IMR-90 (cell line): ENCODE results near the gene HERC6. TPM values are rescaled to one million over a fixed set of nuclear protein-coding genes. Genes with fewer than 3 reads are reported as not detected.

Source experiments
- ATAC-seq: fragments of 200-7000 bp; cut with Tn5 transposase; 2 replicates; pipeline ENCODE4 v1.9.1; 2020; ENCODE audit warnings: low read depth, mild to moderate bottlenecking, moderate library complexity
- Bru-seq: library from RNA; stranded (reverse); fragments of 400-500 nt; gene quantifications from one replicate; lab custom pipeline; 2021; lab: Mats Ljungman, UMichigan
- BruChase-seq, 2 experiments: library from RNA; stranded (reverse); fragments of 400-500 nt; gene quantifications; one replicate each; lab custom pipeline; 2021; lab: Mats Ljungman, UMichigan
- BruUV-seq: library from RNA; stranded (reverse); fragments of 400-500 nt; replicated peaks from 2 replicates; lab custom pipeline; 2021; lab: Mats Ljungman, UMichigan
- CTCF ChIA-PET: fragments of 300-600 bp; formaldehyde crosslinking; extraction: SDS; loops from one replicate; lab custom pipeline; 2021; ENCODE audit warnings: antibody characterized with exemption; lab: Yijun Ruan, JAX
- POLR2A ChIA-PET: fragments of 300-600 bp; sonication (Branson Sonifier 250); formaldehyde crosslinking; loops from one replicate; lab custom pipeline; 2022; ENCODE audit warnings: antibody characterized with exemption; ENCODE audit not compliant: unreplicated experiment; lab: Charles Lee
- DNase-seq: peaks from one replicate; pipeline ENCODE4 v3.0.0; 2013
- H2AFZ ChIP-seq: replicated peaks from 2 replicates; pipeline ENCODE3; 2013; ENCODE audit warnings: low read length, mild to moderate bottlenecking; ENCODE audit not compliant: poor library complexity
- H2AK5ac ChIP-seq: 2 replicates; pipeline ENCODE4 v1.6.1; 2013; ENCODE audit warnings: low read depth, low read length, inconsistent platforms
- H2AK9ac ChIP-seq: replicated peaks from 2 replicates; pipeline ENCODE3; 2013; ENCODE audit warnings: mild to moderate bottlenecking, low read depth, low read length, moderate library complexity; ENCODE audit not compliant: poor library complexity
- H2BK120ac ChIP-seq: 2 replicates; pipeline ENCODE4 v1.6.1; 2013; ENCODE audit warnings: low read depth, low read length, inconsistent platforms
- H2BK15ac ChIP-seq: 3 replicates; pipeline ENCODE4 v1.6.1; 2013; ENCODE audit warnings: low read depth, low read length, inconsistent platforms
- H2BK20ac ChIP-seq: 2 replicates; pipeline ENCODE4 v1.6.1; 2013; ENCODE audit warnings: low read depth, mild to moderate bottlenecking, inconsistent platforms, low read length, moderate library complexity
- H2BK5ac ChIP-seq: 2 replicates; pipeline ENCODE4 v1.6.1; 2013; ENCODE audit warnings: mild to moderate bottlenecking, low read depth, low read length, inconsistent platforms; ENCODE audit not compliant: poor library complexity, severe bottlenecking
- H3K14ac ChIP-seq: replicated peaks from 2 replicates; pipeline ENCODE4 v1.6.1; 2013; ENCODE audit warnings: low read depth, low read length, inconsistent platforms
- H3K18ac ChIP-seq: 2 replicates; pipeline ENCODE4 v1.6.1; 2013; ENCODE audit warnings: low read depth, low read length, control low read depth
- H3K23ac ChIP-seq: 2 replicates; pipeline ENCODE4 v1.6.1; 2013; ENCODE audit warnings: low read depth, low read length, inconsistent platforms
- H3K27ac ChIP-seq: 2 replicates; pipeline ENCODE4 v1.5.1; 2013; ENCODE audit warnings: mild to moderate bottlenecking, control low read depth, low read length; ENCODE audit not compliant: insufficient read depth
- H3K27me3 ChIP-seq: 2 replicates; pipeline ENCODE4 v1.6.1; 2013; ENCODE audit warnings: low read length; ENCODE audit not compliant: control insufficient read depth, insufficient read depth
- H3K36me3 ChIP-seq: 2 replicates; pipeline ENCODE4 v1.6.1; 2013; ENCODE audit warnings: low read length, mixed read lengths; ENCODE audit not compliant: control insufficient read depth, insufficient read depth
- H3K4ac ChIP-seq: 2 replicates; pipeline ENCODE4 v1.6.1; 2013; ENCODE audit warnings: low read depth, low read length, inconsistent platforms
- H3K4me1 ChIP-seq: 2 replicates; pipeline ENCODE4 v1.6.1; 2013; ENCODE audit warnings: low read length, mixed read lengths; ENCODE audit not compliant: control insufficient read depth, insufficient read depth
- H3K4me2 ChIP-seq: 2 replicates; pipeline ENCODE4 v1.6.1; 2013; ENCODE audit warnings: low read depth, mild to moderate bottlenecking, control low read depth, low read length, moderate library complexity
- H3K4me3 ChIP-seq: 2 replicates; pipeline ENCODE4 v1.5.1; 2013; ENCODE audit warnings: low read depth, mild to moderate bottlenecking, control low read depth, low read length, moderate library complexity; ENCODE audit not compliant: insufficient read depth
- H3K56ac ChIP-seq: 2 replicates; pipeline ENCODE4 v1.6.1; 2013; ENCODE audit warnings: low read length, inconsistent platforms; ENCODE audit not compliant: insufficient read depth; ENCODE audit errors: extremely low read depth
- H3K79me1 ChIP-seq, 2 experiments: 2 replicates each; pipeline ENCODE4 v1.6.1; 2013; ENCODE audit warnings: low read length in 2 of 2, inconsistent platforms in 1 of 2, low read depth in 1 of 2
- H3K9ac ChIP-seq: 2 replicates; pipeline ENCODE4 v1.6.1; 2013; ENCODE audit warnings: low read depth, low read length, control low read depth
- H3K9me1 ChIP-seq: 2 replicates; pipeline ENCODE4 v1.6.1; 2013; ENCODE audit warnings: low read length, inconsistent platforms; ENCODE audit not compliant: insufficient read depth
- H3K9me3 ChIP-seq: 2 replicates; pipeline ENCODE4 v1.6.1; 2013; ENCODE audit warnings: low read length; ENCODE audit not compliant: control insufficient read depth, insufficient read depth
- H4K20me1 ChIP-seq: 2 replicates; pipeline ENCODE4 v1.6.1; 2013; ENCODE audit warnings: low read length, inconsistent platforms; ENCODE audit not compliant: insufficient read depth
- H4K5ac ChIP-seq: 2 replicates; pipeline ENCODE4 v1.6.1; 2013; ENCODE audit warnings: mild to moderate bottlenecking, low read depth, low read length, control low read depth
- H4K8ac ChIP-seq, 2 experiments: 2 replicates each; pipeline ENCODE4 v1.6.1; 2013; ENCODE audit warnings: low read depth in 2 of 2, low read length in 2 of 2, control low read depth in 1 of 2, inconsistent platforms in 1 of 2
- H4K91ac ChIP-seq: 2 replicates; pipeline ENCODE4 v1.6.1; 2013; ENCODE audit warnings: low read depth, low read length, inconsistent platforms; ENCODE audit not compliant: insufficient read depth
- CTCF ChIP-seq: conservative IDR thresholded peaks from 2 replicates; pipeline ENCODE4 v1.5.1; 2012; ENCODE audit warnings: mild to moderate bottlenecking, low read depth, low read length, improper control_type of control experiment
- FOS ChIP-seq: fragments of 150-350 bp; IDR thresholded peaks from 2 replicates; pipeline ENCODE4 v1.6.1; 2016; ENCODE audit warnings: low read depth, low read length
- MAFK ChIP-seq: IDR thresholded peaks from 2 replicates; pipeline ENCODE4 v1.6.1; 2012; ENCODE audit warnings: low read depth, low read length, improper control_type of control experiment
- MAZ ChIP-seq: IDR thresholded peaks from 2 replicates; pipeline ENCODE4 v1.6.1; 2012; ENCODE audit warnings: low read depth, mild to moderate bottlenecking, low read length, improper control_type of control experiment, moderate library complexity, borderline replicate concordance
- POLR2A ChIP-seq: IDR thresholded peaks from 2 replicates; pipeline ENCODE4 v1.6.1; 2012; ENCODE audit warnings: mild to moderate bottlenecking, low read depth, low read length
- RAD21 ChIP-seq: IDR thresholded peaks from 2 replicates; pipeline ENCODE4 v1.6.1; 2012; ENCODE audit warnings: low read length, improper control_type of control experiment
- RCOR1 ChIP-seq: IDR thresholded peaks from 2 replicates; pipeline ENCODE4 v1.6.1; 2012; ENCODE audit warnings: mild to moderate bottlenecking, low read length, improper control_type of control experiment; ENCODE audit not compliant: insufficient replicate concordance
- RFX5 ChIP-seq: IDR thresholded peaks from 2 replicates; pipeline ENCODE4 v1.8.0; 2012; ENCODE audit warnings: low read depth, mild to moderate bottlenecking, low read length, moderate library complexity
- SMC3 ChIP-seq: fragments of 150-350 bp; IDR thresholded peaks from 2 replicates; pipeline ENCODE4 v1.6.1; 2016; ENCODE audit warnings: low read depth, mild to moderate bottlenecking, antibody characterized with exemption, low read length, moderate library complexity
- USF2 ChIP-seq: fragments of 150-350 bp; IDR thresholded peaks from 2 replicates; pipeline ENCODE4 v1.6.1; 2017; ENCODE audit warnings: mild to moderate bottlenecking, antibody characterized with exemption, low read length, low read depth
- whole genome bisulfite sequencing, 2 experiments: methylation state at CpG; one replicate each; pipeline versions ENCODE4 v1.1.5 to v1.1.7; 2013; ENCODE audit warnings: missing lambda C conversion rate in 2 of 2; ENCODE audit not compliant: insufficient read length in 1 of 2; ENCODE audit errors: extremely low coverage in 2 of 2; 5-methylcytosine and 5-hydroxymethylcytosine counted together
- dilution Hi-C: fragments of 300-500 bp; cut with HindIII; formaldehyde crosslinking; loops from one replicate; pipeline ENCODE4 v1.14.3; 2018; ENCODE audit warnings: low sequenced_read_pairs; ENCODE audit not compliant: unreplicated experiment
- in situ Hi-C: fragments of 300-500 bp; cut with MboI; formaldehyde crosslinking; loops from 3 replicates; pipeline ENCODE4 v1.14.3; 2019; ENCODE audit warnings: low sequenced_read_pairs, inconsistent platforms, mixed read lengths
- intact Hi-C: fragments of 100-400 bp; cut with micrococcal nuclease; formaldehyde crosslinking; loops from 2 replicates; pipeline ENCODE4 v1.10.0; 2022
- long read RNA-seq: library from polyadenylated mRNA; unstranded; transcript quantifications from one replicate; pipeline ENCODE4 v2.0.0, GENCODE V29; 2021; ENCODE audit not compliant: unreplicated experiment
- polyA plus RNA-seq, 3 experiments: library from polyadenylated mRNA; depleted of rRNA; stranded (reverse); fragments of >200 nt; gene quantifications; 2 replicates each; pipeline ENCODE4 v1.2.3, GENCODE V29; 2012; ENCODE audit warnings: low replicate concordance in 1 of 3
- total RNA-seq: library from RNA; depleted of rRNA; stranded (reverse); fragments of >200 nt; gene quantifications from 2 replicates; pipeline ENCODE4 v1.2.3, GENCODE V29; 2012; rRNA removed

Gene HERC6
- total RNA-seq (0.83 and 1.6 TPM in 2 replicates), polyA plus RNA-seq (2012; rRNA removed) (0.39 and 0.53 TPM in 2 replicates), Bru-seq, nascent RNA (percentile 29 among the genes with signal in this experiment), BruChase-seq, experiment 1, labeled RNA remaining after a 6-hour chase (percentile 31 among the genes with signal in this experiment), BruChase-seq, experiment 2, labeled RNA remaining after a 2-hour chase (percentile 25 among the genes with signal in this experiment)
- polyA plus RNA-seq (2012; cell fraction: cytosol; rRNA removed) = 0.27 and 0.43 TPM in 2 replicates
- 0.09 and 0.55 TPM in 2 replicates for polyA plus RNA-seq (2012; cell fraction: nucleus; rRNA removed; ENCODE audit: low replicate concordance)
- long read RNA-seq, partial matches to known transcripts = 0 of 3 reads
- long read RNA-seq, other reads (novel, unspliced or antisense) = 1 of 3 reads

GRCh38 chr4:88378691-88379559 is at the start of gene HERC6:
Gene HERC6 (plus strand): TSS chr4:88378852. CDS start chr4:88378922, 70 bp downstream.
- H3K9me3 ChIP-seq = no peaks in the 10 kb centered on the region
- 1% methylated on average over 38 of the region's 62 CpGs; no CpG with 5 or more reads in 1 of the 2 experiments for WGBS, 2 experiments
- CTCF ChIA-PET = interaction anchor here (0.6 to 1.3 kb wide), 9 partner anchors 8 to 679 kb away, joined by 3 to 5 read pairs (median 4); no protein-coding TSS in a partner anchor
- H4K91ac ChIP-seq = no peak within 1 kb of the TSS
- no peak within 1 kb of the TSS for H2AK5ac ChIP-seq
- no peaks in the 10 kb centered on the region for H3K79me1 ChIP-seq
- POLR2A ChIA-PET = no interaction called here
- H3K9me1 ChIP-seq = no peaks in the 10 kb centered on the region
- no TSS peak for BruUV-seq
- no peaks in the 10 kb centered on the region for H3K4me1 ChIP-seq
- H3K27me3 ChIP-seq = peaks cover 5% of the 10 kb centered on the region
- ATAC-seq = peak; percentile 99
- no peak for TF ChIP-seq RAD21
- TF ChIP-seq POLR2A = no peak
- no peak for TF ChIP-seq USF2
- TF ChIP-seq RFX5 = no peak
- TF ChIP-seq FOS = no peak
- TF ChIP-seq RCOR1 = no peak
- TF ChIP-seq MAZ = peak; percentile 37; the same call in 1 of the 2 replicates
- no peak for TF ChIP-seq SMC3
- no peak for TF ChIP-seq MAFK
- TF ChIP-seq CTCF = peak; percentile 54
- peak; percentile 78 for DNase-seq
- H2BK15ac ChIP-seq = no peak within 1 kb of the TSS
- H2AK9ac ChIP-seq = peak within 1 kb of the TSS; percentile 95
- H3K27ac ChIP-seq = peak within 1 kb of the TSS; percentile 27
- peak within 1 kb of the TSS; percentile 99 for H2AFZ ChIP-seq
- intact Hi-C loops = loop anchor here (1.0 to 10.0 kb wide), 4 partner anchors 77 to 344 kb away; partner anchors contain the start of gene PPM1K
- in situ Hi-C loops = loop anchor here (10.0 kb wide), 1 partner anchor 136 kb away; no protein-coding TSS in a partner anchor
- peak within 1 kb of the TSS; percentile 3; the same call in 1 of the 2 replicates for H4K5ac ChIP-seq
- H3K4me3 ChIP-seq = peak within 1 kb of the TSS; percentile 66
- no peaks in the 10 kb centered on the region for H4K20me1 ChIP-seq
- peak within 1 kb of the TSS; percentile 88; the same call in 1 of the 2 replicates for H3K14ac ChIP-seq
- peak within 1 kb of the TSS; percentile 30; the same call in 1 of the 2 replicates for H2BK120ac ChIP-seq
- peak within 1 kb of the TSS; percentile 97 for H3K4me2 ChIP-seq
- no peak within 1 kb of the TSS for H3K56ac ChIP-seq
- no peak within 1 kb of the TSS for H2BK5ac ChIP-seq
- dilution Hi-C loops = no loop called here
- peak within 1 kb of the TSS in 1 of 2 experiments; percentile 56; a peak in 1 of 4 replicates for H4K8ac ChIP-seq
- 0 out of 2 replicates have a peak within 1 kb of the TSS, but pooled peaks have one; percentile 52 for H2BK20ac ChIP-seq
- H3K36me3 ChIP-seq = no peaks in the 10 kb centered on the region
- peak within 1 kb of the TSS; percentile 96; the same call in 1 of the 2 replicates for H3K23ac ChIP-seq
- H3K18ac ChIP-seq = no peak within 1 kb of the TSS
- H3K4ac ChIP-seq = peak within 1 kb of the TSS; percentile 67; the same call in 1 of the 2 replicates
- H3K9ac ChIP-seq = peak within 1 kb of the TSS; percentile 61
